GM04504 (cell line): ENCODE results near the gene ANKFN1.

Source experiments
- DNase-seq: peaks from one replicate; pipeline ENCODE4 v3.0.0-alpha.2; 2012; ENCODE audit warnings: low read depth

ANKFN1 gene

GRCh38 chr17:56436142-56436541 is 282.9 kb downstream of the ANKFN1 start:
- DNase-seq = no peak

- DNase-seq = no peak
These were observed 287.1 kb downstream of the ANKFN1 start for GRCh38 chr17:56440419-56440818.

- no peak for DNase-seq
These were observed 288.0 kb downstream of the ANKFN1 start for GRCh38 chr17:56441308-56441707.

- no peak for DNase-seq
These were observed 292.6 kb downstream of the ANKFN1 start for GRCh38 chr17:56445692-56446411.

DNA sequence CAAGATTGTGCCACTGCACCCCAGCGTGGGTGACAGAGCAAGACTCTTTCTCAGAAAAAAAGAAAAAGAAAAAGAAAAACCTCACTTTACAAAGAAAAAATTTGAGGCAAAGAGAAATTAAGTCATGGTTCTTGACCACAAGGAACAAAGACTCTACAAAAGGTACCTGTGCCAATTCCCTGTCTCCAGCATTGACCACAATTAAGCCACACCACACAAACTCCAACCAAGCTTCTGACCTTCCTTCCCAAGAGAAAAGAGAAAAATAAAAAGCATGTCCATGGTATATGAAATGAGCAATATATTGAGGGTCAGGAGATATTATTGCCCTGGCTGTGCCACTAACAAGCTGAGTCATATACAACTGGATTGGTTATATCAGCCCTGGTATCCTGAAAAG is 293.9 kb downstream of the ANKFN1 start:
- no peak for DNase-seq

- DNase-seq = no peak
These were observed 295.1 kb downstream of the ANKFN1 start for GRCh38 chr17:56448371-56448770.

- DNase-seq = no peak
These were observed 295.9 kb downstream of the ANKFN1 start for GRCh38 chr17:56449176-56449575.

DNA sequence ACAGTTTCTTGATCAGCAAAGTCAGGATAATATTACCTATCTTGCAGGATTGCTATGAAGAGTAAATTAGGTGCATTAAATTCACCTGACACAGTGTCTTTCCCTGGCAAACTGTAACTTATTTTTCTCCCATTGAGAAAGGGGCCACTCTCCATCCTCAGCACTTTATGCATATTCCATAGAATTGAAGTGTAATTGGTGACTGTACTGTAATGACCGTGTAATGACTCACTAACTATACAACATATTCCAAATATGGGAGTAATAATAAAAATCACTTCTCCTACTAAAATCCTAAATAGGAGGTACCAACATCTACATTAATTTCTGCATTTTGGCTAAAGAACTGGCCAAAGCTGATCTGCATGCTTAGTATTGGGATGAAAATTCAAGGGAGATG is 298.4 kb downstream of the ANKFN1 start:
- DNase-seq = no peak

DNA sequence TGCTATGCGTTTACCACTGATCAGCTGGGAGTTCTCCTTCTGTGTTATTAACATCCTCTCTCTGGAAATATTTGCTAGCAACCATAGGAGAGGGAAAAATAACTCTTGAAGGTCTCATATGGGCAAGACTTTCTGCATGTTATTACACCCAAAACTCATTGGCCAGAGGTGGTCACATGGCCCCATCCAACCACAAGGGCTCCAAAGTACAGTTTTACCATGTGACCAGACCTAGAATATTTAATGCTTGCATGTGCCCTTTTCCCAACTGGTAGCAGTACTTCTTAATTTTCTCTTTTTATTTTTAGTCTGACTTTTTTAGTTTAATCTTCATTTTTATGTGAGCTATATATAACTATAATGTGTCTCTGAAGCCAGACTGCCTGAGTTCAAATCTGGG is 299.2 kb downstream of the ANKFN1 start:
- DNase-seq = no peak

- no peak for DNase-seq
These were observed 304.2 kb downstream of the ANKFN1 start for GRCh38 chr17:56457501-56457900.

DNA sequence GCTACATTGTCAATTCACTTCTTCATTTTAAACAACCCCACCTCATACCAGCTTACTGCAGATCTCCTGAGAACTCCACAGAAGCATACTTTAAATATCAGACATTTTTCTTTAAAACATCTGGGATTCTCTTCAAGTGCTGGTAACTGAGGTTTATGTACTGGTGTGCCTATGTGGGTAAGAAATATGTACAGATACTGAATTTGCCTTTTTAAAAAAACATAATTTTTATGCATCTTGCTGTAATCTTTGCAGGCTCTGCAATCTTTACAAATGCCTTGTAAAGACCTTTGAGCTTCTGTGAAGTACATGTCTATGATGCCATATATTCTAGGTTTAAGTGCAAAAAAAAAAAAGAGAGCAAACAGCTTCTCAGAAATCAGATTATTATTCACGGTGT is 312.6 kb downstream of the ANKFN1 start:
- no peak for DNase-seq

- DNase-seq = no peak
These were observed 315.6 kb downstream of the ANKFN1 start for GRCh38 chr17:56468840-56469239.

DNA sequence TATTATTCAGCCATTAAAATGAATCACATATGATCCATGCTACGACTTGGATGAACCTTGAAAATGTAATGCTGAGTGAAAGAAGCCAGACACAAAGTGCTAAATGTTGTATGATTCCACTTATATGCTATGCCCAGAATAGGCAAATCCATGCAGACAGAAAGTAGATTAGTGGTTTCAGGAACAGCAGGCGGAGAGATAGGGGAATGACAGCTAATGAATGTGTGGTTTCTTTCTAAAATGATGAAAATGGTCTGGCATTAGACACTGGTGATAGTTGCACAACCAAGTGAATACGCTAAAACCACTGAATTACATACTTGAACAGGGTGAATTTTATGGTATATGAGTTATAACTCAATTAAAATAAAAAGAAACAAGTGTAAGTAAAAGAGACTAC is 318.4 kb downstream of the ANKFN1 start:
- DNase-seq = no peak

DNA sequence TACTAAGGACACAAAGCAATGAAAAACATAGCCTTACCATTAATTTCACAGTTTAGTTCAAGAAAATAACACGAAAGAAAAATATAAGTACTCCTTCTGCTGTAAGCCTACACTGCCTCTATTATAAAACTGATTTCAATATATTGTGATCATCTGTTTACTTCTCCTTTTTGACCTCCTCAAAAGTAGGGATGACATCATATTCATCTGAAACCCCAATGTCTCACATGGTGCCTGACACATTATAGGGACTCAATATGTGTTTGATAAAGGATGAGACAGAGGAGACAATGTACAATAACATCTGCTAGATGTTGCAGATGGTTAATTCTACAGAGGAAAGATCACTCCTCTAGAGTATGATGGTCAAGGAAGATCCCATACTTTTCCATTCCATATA is 321.8 kb downstream of the ANKFN1 start:
- no peak for DNase-seq

DNA sequence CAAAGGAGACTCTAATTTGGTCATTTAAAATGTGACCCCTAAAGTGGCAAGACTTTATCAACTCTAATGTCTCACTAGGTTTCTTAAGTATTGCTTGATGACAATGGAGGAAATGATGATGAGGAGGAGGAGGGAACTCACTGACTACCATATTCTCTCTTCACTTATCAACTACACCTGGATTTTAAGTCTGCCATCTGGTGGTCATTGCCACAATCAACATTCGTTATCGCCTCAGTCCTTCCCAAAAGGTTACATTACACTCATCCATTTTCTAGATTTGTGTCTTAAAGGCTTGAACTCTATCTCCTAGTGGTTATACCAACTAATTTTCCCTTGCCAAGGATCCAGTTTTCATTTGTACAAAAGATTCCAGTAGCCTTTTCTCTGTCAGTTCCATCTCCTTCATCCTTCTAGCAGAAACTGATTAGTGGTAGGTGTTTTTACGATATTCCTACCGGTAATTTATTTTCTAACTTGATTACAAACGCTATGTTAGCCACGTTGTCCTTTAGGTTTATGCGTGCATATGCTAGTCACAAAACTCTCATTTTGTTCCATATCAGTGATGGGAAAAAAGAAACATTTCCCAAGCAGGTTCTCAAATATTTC is 325.7 kb downstream of the ANKFN1 start:
- DNase-seq = no peak

DNA sequence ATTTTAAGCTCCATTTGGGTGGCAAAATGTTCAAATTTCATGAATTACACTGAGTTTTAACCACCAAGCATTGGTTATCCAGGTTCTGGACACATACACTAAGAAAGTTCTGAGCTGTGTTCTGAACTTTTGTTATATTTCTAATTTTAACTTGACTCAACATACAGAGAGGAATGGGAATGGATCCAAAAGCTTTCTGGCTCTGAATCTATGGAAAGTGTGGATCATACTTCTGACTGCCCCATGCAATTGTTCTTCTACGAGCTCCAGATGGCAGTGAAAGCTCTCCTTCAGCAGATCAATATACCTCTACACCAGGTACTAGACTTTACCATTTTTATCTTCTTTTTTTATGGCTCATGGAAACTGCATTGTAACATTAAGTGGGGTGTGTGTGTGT is 327.2 kb downstream of the ANKFN1 start:
- no peak for DNase-seq

- DNase-seq = no peak
These were observed 328.4 kb downstream of the ANKFN1 start for GRCh38 chr17:56481659-56482058.

- no peak for DNase-seq
These were observed 329.0 kb downstream of the ANKFN1 start for GRCh38 chr17:56482229-56482628.

DNA sequence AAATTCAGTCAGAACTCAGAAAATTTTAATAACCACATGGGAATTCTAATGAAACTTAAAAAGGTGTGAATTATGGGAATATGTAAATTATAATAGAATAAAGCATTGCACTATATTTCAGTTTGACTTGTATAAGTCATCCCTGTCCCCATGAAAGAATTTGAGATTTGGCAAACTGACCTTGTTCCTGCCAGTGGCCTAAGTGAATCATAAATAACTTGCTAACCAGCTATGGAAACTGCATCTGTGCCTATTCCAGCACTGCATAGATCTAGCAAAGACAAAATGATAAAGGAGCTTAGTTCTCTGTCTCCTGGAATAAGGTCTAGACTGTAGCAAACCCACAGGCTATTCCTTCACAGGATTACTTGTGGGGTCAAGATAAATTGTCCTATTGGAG is 333.5 kb downstream of the ANKFN1 start:
- no peak for DNase-seq

DNA sequence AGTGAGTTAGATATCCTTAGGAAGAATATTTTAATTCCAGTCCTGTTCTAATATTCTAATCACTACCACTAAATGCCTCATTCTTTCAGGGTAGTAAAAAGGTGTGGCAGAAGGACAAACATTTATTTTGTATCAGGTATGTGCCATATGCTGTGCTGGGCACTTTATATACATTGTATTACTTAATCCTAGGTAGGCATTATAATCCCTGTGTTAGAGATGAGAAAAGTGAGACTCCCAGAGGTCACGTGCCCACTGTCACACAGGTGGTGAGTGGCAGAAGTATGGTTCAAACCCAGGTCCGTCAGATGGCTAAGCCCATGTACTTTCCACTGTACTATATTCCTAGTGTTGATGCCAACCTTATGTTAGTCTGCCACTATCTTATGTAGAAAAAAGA is 335.5 kb downstream of the ANKFN1 start:
- no peak for DNase-seq

GRCh38 chr17:56489980-56490379 is 336.7 kb downstream of the ANKFN1 start:
- no peak for DNase-seq

DNA sequence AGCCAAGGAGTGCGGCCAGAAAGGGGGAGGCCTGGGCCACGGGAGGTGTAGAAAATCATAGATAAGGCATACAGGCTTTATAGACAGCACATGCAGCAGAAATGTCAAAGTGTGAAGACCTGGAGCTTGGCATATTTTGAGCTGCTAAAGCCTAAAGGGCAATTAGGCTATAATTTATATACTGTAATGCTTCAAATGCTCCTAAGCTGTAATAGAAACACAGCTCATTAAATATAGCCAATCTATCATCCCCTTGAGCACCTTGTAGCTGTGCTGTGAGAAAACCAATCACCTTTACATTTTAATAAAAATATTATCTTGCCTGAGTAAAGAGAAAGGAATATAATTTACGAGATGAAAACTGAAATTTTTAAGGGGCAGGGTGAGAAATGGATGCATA is 342.3 kb downstream of the ANKFN1 start:
- no peak for DNase-seq

- no peak for DNase-seq
These were observed 343.9 kb downstream of the ANKFN1 start for GRCh38 chr17:56497132-56497531.

DNA sequence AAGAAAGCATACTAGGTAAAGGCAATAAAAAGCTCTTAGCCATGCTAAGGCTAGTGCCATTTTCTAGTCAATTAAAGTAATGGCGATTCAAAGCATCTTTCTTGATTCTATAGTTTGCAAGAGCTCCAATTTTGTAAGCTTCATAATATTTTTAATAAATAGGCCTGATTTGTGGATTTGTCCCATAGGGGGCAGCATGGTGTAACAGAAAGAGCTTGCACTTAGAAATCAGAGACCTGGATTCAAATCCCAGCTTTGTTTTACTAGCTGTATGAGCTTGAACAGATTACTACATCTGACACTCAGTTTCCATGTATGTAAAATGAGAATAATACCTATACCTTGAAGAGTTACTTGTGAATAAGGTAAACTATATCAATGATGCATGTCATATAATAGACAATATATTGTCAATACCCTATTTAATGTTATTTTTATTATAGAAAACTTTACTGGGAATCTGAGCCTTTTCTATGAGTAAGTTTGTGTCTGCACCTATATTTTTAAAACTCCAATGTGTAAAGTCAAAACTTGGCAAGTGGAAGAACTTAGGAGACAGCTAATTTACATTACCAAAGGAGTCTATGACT is 346.6 kb downstream of the ANKFN1 start:
- no peak for DNase-seq
